HCT116 (cell line): ENCODE results near the gene F13A1. TPM values are rescaled to one million over a fixed set of nuclear protein-coding genes. Genes with fewer than 3 reads are reported as not detected.

Experiments used
- ATAC-seq: fragments of 200-7000 bp; cut with Tn5 transposase; 2 replicates; pipeline ENCODE4 v1.9.1; 2020; ENCODE audit warnings: mild to moderate bottlenecking, moderate library complexity
- BruUV-seq: library from RNA; stranded (reverse); fragments of 400-500 nt; replicated peaks from 2 replicates; lab custom pipeline; 2021; lab: Mats Ljungman, UMichigan
- CTCF ChIA-PET: fragments of 300-600 bp; sonication (Branson Sonifier 250); formaldehyde crosslinking; loops from one replicate; lab custom pipeline; 2021; ENCODE audit warnings: antibody characterized with exemption; lab: Charles Lee
- POLR2A ChIA-PET: fragments of 300-600, 350-600 bp; sonication (Branson Sonifier 250); formaldehyde crosslinking; loops from one replicate; lab custom pipeline; 2021; ENCODE audit warnings: antibody characterized with exemption; lab: Charles Lee
- RAD21 ChIA-PET, 2 experiments: fragments of 300-600 bp; sonication (Branson Sonifier 250); formaldehyde crosslinking; loops; one replicate each; lab custom pipeline; 2023; ENCODE audit warnings: low total read pairs in 2 of 2; ENCODE audit not compliant: uncharacterized antibody in 2 of 2, unreplicated experiment in 2 of 2, low non-redundant PET in 1 of 2; lab: Charles Lee
- DNase-seq: peaks from one replicate; pipeline ENCODE4 v3.0.0-alpha.2; 2010; ENCODE audit warnings: low read depth, low spot score
- H2AFZ ChIP-seq: fragments of 200-600 bp; shearing (Covaris generic), sonication (generic); 2 replicates; pipeline ENCODE4 v1.6.1; 2017; ENCODE audit warnings: low read depth, mixed run types, mixed read lengths, antibody characterized with exemption, low read length; ENCODE audit not compliant: poor library complexity, severe bottlenecking
- H3K27ac ChIP-seq: 2 replicates; pipeline ENCODE4 v1.5.1; 2012; ENCODE audit warnings: low read depth, low read length
- H3K27me3 ChIP-seq: fragments of 200-600 bp; sonication (generic); 2 replicates; pipeline ENCODE4 v1.6.1; 2016; ENCODE audit warnings: mixed run types, low read length, mixed read lengths; ENCODE audit not compliant: insufficient read depth
- H3K36me3 ChIP-seq, 2 experiments: fragments of 200-500 bp in 1 of 2; fragments of 200-600 bp in 1 of 2; sonication (Bioruptor generic) in 1 of 2; sonication (generic) in 1 of 2; 2 replicates each; pipeline versions ENCODE4 v1.5.1 to v1.6.1; 2014 to 2016; ENCODE audit warnings: low read length in 2 of 2, inconsistent platforms in 1 of 2, mixed read lengths in 1 of 2, mixed run types in 1 of 2; ENCODE audit not compliant: insufficient read depth in 2 of 2, control insufficient read depth in 1 of 2
- H3K4me1 ChIP-seq, 2 experiments: fragments of 200-600 bp in 1 of 2; sonication (generic) in 1 of 2; 2 replicates each; pipeline versions ENCODE4 v1.5.1 to v1.6.1; 2012 to 2017; ENCODE audit warnings: low read length in 2 of 2, inconsistent platforms in 1 of 2, mild to moderate bottlenecking in 1 of 2, mixed read lengths in 1 of 2, mixed run types in 1 of 2, moderate library complexity in 1 of 2; ENCODE audit not compliant: insufficient read depth in 2 of 2, control insufficient read depth in 1 of 2
- H3K4me2 ChIP-seq: fragments of 200-600 bp; sonication (generic); 2 replicates; pipeline ENCODE4 v1.6.1; 2017; ENCODE audit warnings: mixed run types, low read length, mixed read lengths
- H3K4me3 ChIP-seq, 2 experiments: fragments of 200-600 bp in 1 of 2; sonication (generic) in 1 of 2; replicated peaks in 1 of 2; 2 replicates each; pipeline ENCODE4 v1.5.1; 2011 to 2016; ENCODE audit warnings: low read length in 2 of 2, control low read depth in 1 of 2, low read depth in 1 of 2, mild to moderate bottlenecking in 1 of 2, mixed read lengths in 1 of 2, mixed run types in 1 of 2
- H3K79me2 ChIP-seq: fragments of 200-600 bp; sonication (generic); 2 replicates; pipeline ENCODE4 v1.6.1; 2017; ENCODE audit warnings: mild to moderate bottlenecking, mixed run types, low read length, moderate library complexity, mixed read lengths; ENCODE audit not compliant: insufficient read depth
- H3K9ac ChIP-seq: fragments of 200-600 bp; sonication (generic); 2 replicates; pipeline ENCODE4 v1.6.1; 2016; ENCODE audit warnings: low read length, mixed read lengths
- H3K9me2 ChIP-seq: fragments of 200-600 bp; sonication (generic), shearing (Covaris generic); 2 replicates; pipeline ENCODE4 v1.6.1; 2017; ENCODE audit warnings: mixed run types, mild to moderate bottlenecking, moderate library complexity; ENCODE audit not compliant: insufficient read depth
- H3K9me3 ChIP-seq, 2 experiments: fragments of 200-500 bp in 1 of 2; fragments of 200-600 bp in 1 of 2; sonication (Bioruptor generic) in 1 of 2; sonication (generic) in 1 of 2; 2 replicates each; pipeline ENCODE4 v1.6.1; 2014 to 2017; ENCODE audit warnings: low read length in 2 of 2, mixed read lengths in 2 of 2, inconsistent platforms in 1 of 2, low read depth in 1 of 2, mild to moderate bottlenecking in 1 of 2, mixed run types in 1 of 2, moderate library complexity in 1 of 2; ENCODE audit not compliant: control insufficient read depth in 1 of 2, insufficient read depth in 1 of 2
- H4K20me1 ChIP-seq: fragments of 200-600 bp; sonication (generic), shearing (Covaris generic); 2 replicates; pipeline ENCODE4 v1.6.1; 2017; ENCODE audit warnings: mixed run types, mild to moderate bottlenecking, moderate library complexity; ENCODE audit not compliant: insufficient read depth
- CBX3 ChIP-seq: IDR thresholded peaks from 2 replicates; pipeline ENCODE4 v1.6.1; 2012; ENCODE audit warnings: low read depth
- CEBPB ChIP-seq: IDR thresholded peaks from 2 replicates; pipeline ENCODE4 v1.6.1; 2012; ENCODE audit warnings: low read depth
- EGR1 ChIP-seq: IDR thresholded peaks from 2 replicates; pipeline ENCODE4 v1.6.1; 2012; ENCODE audit warnings: low read depth
- EZH2 ChIP-seq: fragments of 200-600 bp; sonication (generic); IDR thresholded peaks from 2 replicates; pipeline ENCODE4 v1.6.1; 2017; ENCODE audit warnings: antibody characterized with exemption, mixed run types
- EZH2phosphoT487 ChIP-seq: fragments of 200-600 bp; IDR thresholded peaks from 2 replicates; pipeline ENCODE4 v1.6.1; 2018; ENCODE audit warnings: antibody characterized with exemption, borderline replicate concordance
- JUND ChIP-seq: IDR thresholded peaks from 2 replicates; pipeline ENCODE4 v1.6.1; 2012
- POLR2A ChIP-seq: IDR thresholded peaks from 2 replicates; pipeline ENCODE4 v1.7.0; 2011; ENCODE audit warnings: borderline replicate concordance; ENCODE audit not compliant: insufficient read depth, insufficient read length; ENCODE audit errors: extremely low read depth
- POLR2AphosphoS5 ChIP-seq: IDR thresholded peaks from 2 replicates; pipeline ENCODE4 v1.6.1; 2011; ENCODE audit warnings: mild to moderate bottlenecking, low read depth, low read length, moderate library complexity
- RAD21 ChIP-seq: IDR thresholded peaks from 2 replicates; pipeline ENCODE4 v1.6.1; 2012; ENCODE audit warnings: low read depth, mild to moderate bottlenecking
- SP1 ChIP-seq: IDR thresholded peaks from 2 replicates; pipeline ENCODE4 v1.6.1; 2012; ENCODE audit warnings: low read depth
- SRF ChIP-seq: IDR thresholded peaks from 2 replicates; pipeline ENCODE4 v1.6.1; 2012; ENCODE audit warnings: low read depth
- TCF7L2 ChIP-seq: IDR thresholded peaks from 2 replicates; pipeline ENCODE4 v1.7.0; 2011; ENCODE audit warnings: borderline replicate concordance, inconsistent platforms; ENCODE audit not compliant: insufficient read depth, insufficient read length; ENCODE audit errors: extremely low read depth
- YY1 ChIP-seq: IDR thresholded peaks from 2 replicates; pipeline ENCODE4 v1.6.1; 2011; ENCODE audit warnings: low read length, low read depth, moderate library complexity, mild to moderate bottlenecking; ENCODE audit not compliant: insufficient replicate concordance; ENCODE audit errors: extremely low read depth
- ZFX ChIP-seq: fragments of 450-650 bp; IDR thresholded peaks from 2 replicates; pipeline ENCODE4 v1.6.1; 2017
- ZNF274 ChIP-seq: fragments of 200-500 bp; sonication (Bioruptor generic); IDR thresholded peaks from 2 replicates; pipeline ENCODE4 v1.6.1; 2014; ENCODE audit warnings: mild to moderate bottlenecking, low read depth, low read length, inconsistent platforms
- intact Hi-C: fragments of 100-400 bp; cut with micrococcal nuclease; formaldehyde crosslinking; loops from 2 replicates; pipeline ENCODE4 v1.10.0; 2022
- total RNA-seq: library from RNA; stranded (reverse); gene quantifications from one replicate; pipeline ENCODE4 v1.2.1, GENCODE V29; 2021; ENCODE audit not compliant: unreplicated experiment
- TF ChIP-seq, protein P1 (sequence below): IDR thresholded peaks from 2 replicates; pipeline ENCODE4 v1.6.1; 2012; ENCODE audit warnings: low read depth
- TF ChIP-seq, protein P2 (sequence below): IDR thresholded peaks from 2 replicates; pipeline ENCODE4 v1.6.1; 2012
- TF ChIP-seq, protein P3 (sequence below): IDR thresholded peaks from 2 replicates; pipeline ENCODE4 v1.6.1; 2012
- TF ChIP-seq, protein P4 (sequence below): IDR thresholded peaks from 2 replicates; pipeline ENCODE4 v1.6.1; 2011; ENCODE audit warnings: mild to moderate bottlenecking, low read length, moderate library complexity; ENCODE audit not compliant: insufficient replicate concordance; ENCODE audit errors: extremely low read depth

The F13A1 gene
- total RNA-seq, 1 experiment from 2014 or later = 0.34 TPM

DNA sequence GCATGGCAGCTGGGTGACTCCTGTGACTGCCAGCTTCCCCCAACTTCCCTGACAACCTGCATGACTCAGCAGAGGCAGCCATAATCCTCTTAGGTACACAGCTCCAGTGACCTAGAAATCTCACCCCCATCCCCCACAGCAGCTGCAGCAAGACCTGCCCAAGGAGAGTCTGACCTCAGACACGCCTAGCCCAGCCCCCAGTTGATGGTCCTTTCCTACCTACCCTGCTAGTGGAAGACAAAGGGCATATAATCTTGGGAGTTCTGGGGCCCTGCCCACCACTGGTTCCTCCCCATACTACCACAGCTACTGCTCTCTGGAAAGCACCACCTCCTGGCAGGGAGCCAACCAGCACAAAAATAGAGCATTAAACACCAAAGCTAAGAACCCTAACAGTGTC, 90.2 kb downstream of the F13A1 start:
- Histone ChIP-seq H3K36me3 (no peaks in the 10 kb centered on the region), H3K9ac (no peak overlapping the region), H3K27me3 (peaks cover 2% of the 10 kb centered on the region; the same call in 1 of the 2 replicates), H3K27ac (no peak overlapping the region), H3K4me1 (peaks cover 0 to 5% of the 10 kb centered on the region in 2 experiments; a peak in 2 of 4 replicates), H3K79me2 (no peaks in the 10 kb centered on the region), H3K9me3 (no peaks in the 10 kb centered on the region), H2AFZ (no peak overlapping the region), H3K9me2 (no peaks in the 10 kb centered on the region), H3K4me2 (no peak overlapping the region), H3K4me3 (no peak overlapping the region), H4K20me1 (no peaks in the 10 kb centered on the region)
- intact Hi-C loops = no loop called here
- DNase-seq (no peak), ATAC-seq (no peak)
- ChIA-PET CTCF (no interaction called here), RAD21 (no interaction called here), POLR2A (no interaction called here)
- no TSS peak for BruUV-seq
- TF ChIP-seq SRF (no peak), EZH2phosphoT487 (no peak), RAD21 (no peak), JUND (no peak), POLR2AphosphoS5 (no peak), SP1 (no peak), CBX3 (no peak), POLR2A (no peak), EGR1 (no peak), TCF7L2 (no peak), ZFX (no peak), ZNF274 (no peak), YY1 (no peak), EZH2 (no peak), CEBPB (no peak)
- TF ChIP-seq, protein P1, sequence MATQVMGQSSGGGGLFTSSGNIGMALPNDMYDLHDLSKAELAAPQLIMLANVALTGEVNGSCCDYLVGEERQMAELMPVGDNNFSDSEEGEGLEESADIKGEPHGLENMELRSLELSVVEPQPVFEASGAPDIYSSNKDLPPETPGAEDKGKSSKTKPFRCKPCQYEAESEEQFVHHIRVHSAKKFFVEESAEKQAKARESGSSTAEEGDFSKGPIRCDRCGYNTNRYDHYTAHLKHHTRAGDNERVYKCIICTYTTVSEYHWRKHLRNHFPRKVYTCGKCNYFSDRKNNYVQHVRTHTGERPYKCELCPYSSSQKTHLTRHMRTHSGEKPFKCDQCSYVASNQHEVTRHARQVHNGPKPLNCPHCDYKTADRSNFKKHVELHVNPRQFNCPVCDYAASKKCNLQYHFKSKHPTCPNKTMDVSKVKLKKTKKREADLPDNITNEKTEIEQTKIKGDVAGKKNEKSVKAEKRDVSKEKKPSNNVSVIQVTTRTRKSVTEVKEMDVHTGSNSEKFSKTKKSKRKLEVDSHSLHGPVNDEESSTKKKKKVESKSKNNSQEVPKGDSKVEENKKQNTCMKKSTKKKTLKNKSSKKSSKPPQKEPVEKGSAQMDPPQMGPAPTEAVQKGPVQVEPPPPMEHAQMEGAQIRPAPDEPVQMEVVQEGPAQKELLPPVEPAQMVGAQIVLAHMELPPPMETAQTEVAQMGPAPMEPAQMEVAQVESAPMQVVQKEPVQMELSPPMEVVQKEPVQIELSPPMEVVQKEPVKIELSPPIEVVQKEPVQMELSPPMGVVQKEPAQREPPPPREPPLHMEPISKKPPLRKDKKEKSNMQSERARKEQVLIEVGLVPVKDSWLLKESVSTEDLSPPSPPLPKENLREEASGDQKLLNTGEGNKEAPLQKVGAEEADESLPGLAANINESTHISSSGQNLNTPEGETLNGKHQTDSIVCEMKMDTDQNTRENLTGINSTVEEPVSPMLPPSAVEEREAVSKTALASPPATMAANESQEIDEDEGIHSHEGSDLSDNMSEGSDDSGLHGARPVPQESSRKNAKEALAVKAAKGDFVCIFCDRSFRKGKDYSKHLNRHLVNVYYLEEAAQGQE = no peak
- TF ChIP-seq, protein P2, sequence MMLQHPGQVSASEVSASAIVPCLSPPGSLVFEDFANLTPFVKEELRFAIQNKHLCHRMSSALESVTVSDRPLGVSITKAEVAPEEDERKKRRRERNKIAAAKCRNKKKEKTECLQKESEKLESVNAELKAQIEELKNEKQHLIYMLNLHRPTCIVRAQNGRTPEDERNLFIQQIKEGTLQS = no peak
- TF ChIP-seq, protein P3, sequence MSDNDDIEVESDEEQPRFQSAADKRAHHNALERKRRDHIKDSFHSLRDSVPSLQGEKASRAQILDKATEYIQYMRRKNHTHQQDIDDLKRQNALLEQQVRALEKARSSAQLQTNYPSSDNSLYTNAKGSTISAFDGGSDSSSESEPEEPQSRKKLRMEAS = no peak
- TF ChIP-seq, protein P4, sequence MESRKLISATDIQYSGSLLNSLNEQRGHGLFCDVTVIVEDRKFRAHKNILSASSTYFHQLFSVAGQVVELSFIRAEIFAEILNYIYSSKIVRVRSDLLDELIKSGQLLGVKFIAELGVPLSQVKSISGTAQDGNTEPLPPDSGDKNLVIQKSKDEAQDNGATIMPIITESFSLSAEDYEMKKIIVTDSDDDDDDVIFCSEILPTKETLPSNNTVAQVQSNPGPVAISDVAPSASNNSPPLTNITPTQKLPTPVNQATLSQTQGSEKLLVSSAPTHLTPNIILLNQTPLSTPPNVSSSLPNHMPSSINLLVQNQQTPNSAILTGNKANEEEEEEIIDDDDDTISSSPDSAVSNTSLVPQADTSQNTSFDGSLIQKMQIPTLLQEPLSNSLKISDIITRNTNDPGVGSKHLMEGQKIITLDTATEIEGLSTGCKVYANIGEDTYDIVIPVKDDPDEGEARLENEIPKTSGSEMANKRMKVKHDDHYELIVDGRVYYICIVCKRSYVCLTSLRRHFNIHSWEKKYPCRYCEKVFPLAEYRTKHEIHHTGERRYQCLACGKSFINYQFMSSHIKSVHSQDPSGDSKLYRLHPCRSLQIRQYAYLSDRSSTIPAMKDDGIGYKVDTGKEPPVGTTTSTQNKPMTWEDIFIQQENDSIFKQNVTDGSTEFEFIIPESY = no peak
